Uterus (tissue), 2 donors: ENCODE measurements around the gene GRM5.

Experiments
- POLR2A ChIP-seq, 2 donors: fragments of 450-650 bp; IDR thresholded peaks; one replicate each; pipeline ENCODE4 v1.6.1; 2016; ENCODE audit warnings: antibody characterized with exemption in 2 of 2, mild to moderate bottlenecking in 1 of 2, moderate library complexity in 1 of 2
- TF ChIP-seq, protein P1 (sequence below), 4 experiments: fragments of 200-600 bp in 2 of 4; fragments of 450-650 bp in 2 of 4; sonication (generic) in 2 of 4; IDR thresholded peaks; one replicate each; pipeline ENCODE4 v1.5.1; 2016 to 2019; ENCODE audit warnings: antibody characterized with exemption in 4 of 4, mild to moderate bottlenecking in 2 of 4, moderate library complexity in 1 of 4

- TF ChIP-seq POLR2A (IDR thresholded peaks at IDR 0.05), result no peak
- TF ChIP-seq, protein P1, sequence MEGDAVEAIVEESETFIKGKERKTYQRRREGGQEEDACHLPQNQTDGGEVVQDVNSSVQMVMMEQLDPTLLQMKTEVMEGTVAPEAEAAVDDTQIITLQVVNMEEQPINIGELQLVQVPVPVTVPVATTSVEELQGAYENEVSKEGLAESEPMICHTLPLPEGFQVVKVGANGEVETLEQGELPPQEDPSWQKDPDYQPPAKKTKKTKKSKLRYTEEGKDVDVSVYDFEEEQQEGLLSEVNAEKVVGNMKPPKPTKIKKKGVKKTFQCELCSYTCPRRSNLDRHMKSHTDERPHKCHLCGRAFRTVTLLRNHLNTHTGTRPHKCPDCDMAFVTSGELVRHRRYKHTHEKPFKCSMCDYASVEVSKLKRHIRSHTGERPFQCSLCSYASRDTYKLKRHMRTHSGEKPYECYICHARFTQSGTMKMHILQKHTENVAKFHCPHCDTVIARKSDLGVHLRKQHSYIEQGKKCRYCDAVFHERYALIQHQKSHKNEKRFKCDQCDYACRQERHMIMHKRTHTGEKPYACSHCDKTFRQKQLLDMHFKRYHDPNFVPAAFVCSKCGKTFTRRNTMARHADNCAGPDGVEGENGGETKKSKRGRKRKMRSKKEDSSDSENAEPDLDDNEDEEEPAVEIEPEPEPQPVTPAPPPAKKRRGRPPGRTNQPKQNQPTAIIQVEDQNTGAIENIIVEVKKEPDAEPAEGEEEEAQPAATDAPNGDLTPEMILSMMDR (IDR thresholded peaks at IDR 0.05), result no peak
Observed at GRCh38 chr11:88508759-88509581, 556.8 kb downstream of the GRM5 start.
